ENCODE results near the gene C11orf58.

The C11orf58 gene

GRCh38 chr11:16750417-16750816 is 12.0 kb downstream of the C11orf58 start:
- TF ChIP-seq CTCF (IDR thresholded peaks at IDR 0.05; ENCODE audit: extremely low read depth, missing control alignments) = no peak
- no peak for DNase-seq (ENCODE audit: low spot score)

- no peak for DNase-seq (ENCODE audit: low spot score)
These were observed 20.1 kb downstream of the C11orf58 start for GRCh38 chr11:16758382-16759024.

GRCh38 chr11:16759857-16760508 is 21.5 kb downstream of the C11orf58 start:
- no peak for DNase-seq (ENCODE audit: low spot score)
- no peak for TF ChIP-seq CTCF (IDR thresholded peaks at IDR 0.05; ENCODE audit: extremely low read depth, missing control alignments)

More at GRCh38 chr11:16758382-16759024, 20.1 kb downstream of the C11orf58 start:
- TF ChIP-seq CTCF (IDR thresholded peaks at IDR 0.05; ENCODE audit: extremely low read depth, missing control alignments) = no peak

GRCh38 chr11:16763746-16764145 is 25.3 kb downstream of the C11orf58 start:
- no peak for DNase-seq (ENCODE audit: low spot score)
- no peak for TF ChIP-seq CTCF (IDR thresholded peaks at IDR 0.05; ENCODE audit: extremely low read depth, missing control alignments)

- TF ChIP-seq CTCF (IDR thresholded peaks at IDR 0.05; ENCODE audit: extremely low read depth, missing control alignments) = no peak
- no peak for DNase-seq (ENCODE audit: low spot score)
These were observed 26.4 kb downstream of the C11orf58 start for GRCh38 chr11:16764888-16765287.

- no peak for DNase-seq (ENCODE audit: low spot score)
- TF ChIP-seq CTCF (IDR thresholded peaks at IDR 0.05; ENCODE audit: extremely low read depth, missing control alignments) = no peak
These were observed 28.7 kb downstream of the C11orf58 start for GRCh38 chr11:16767137-16767536.

- DNase-seq (ENCODE audit: low spot score) = no peak
- no peak for TF ChIP-seq CTCF (IDR thresholded peaks at IDR 0.05; ENCODE audit: extremely low read depth, missing control alignments)
These were observed 29.5 kb downstream of the C11orf58 start for GRCh38 chr11:16767957-16768356.
